HEK293T (cell line): ENCODE results near the gene CFAP210.

Experiments used
- BHLHE40 ChIP-seq: fragments of 450-650 bp; IDR thresholded peaks from 2 replicates; pipeline ENCODE4 v1.6.1; 2016; ENCODE audit warnings: mild to moderate bottlenecking, moderate library complexity, borderline replicate concordance
- CTBP1 ChIP-seq: fragments of 450-650 bp; IDR thresholded peaks from 2 replicates; pipeline ENCODE4 v1.6.1; 2016; ENCODE audit warnings: borderline replicate concordance
- ELF4 ChIP-seq: fragments of 450-650 bp; IDR thresholded peaks from 2 replicates; pipeline ENCODE4 v1.6.1; 2017; ENCODE audit warnings: antibody characterized with exemption
- FOXA1 ChIP-seq: fragments of 450-650 bp; IDR thresholded peaks from 2 replicates; pipeline ENCODE4 v1.6.1; 2016; ENCODE audit warnings: mild to moderate bottlenecking
- FOXM1 ChIP-seq: fragments of 450-650 bp; IDR thresholded peaks from 2 replicates; pipeline ENCODE4 v1.6.1; 2017; ENCODE audit warnings: mild to moderate bottlenecking, borderline replicate concordance
- HDGF ChIP-seq: fragments of 450-650 bp; IDR thresholded peaks from 2 replicates; pipeline ENCODE4 v1.6.1; 2017; ENCODE audit warnings: antibody characterized with exemption, borderline replicate concordance
- L3MBTL2 ChIP-seq: fragments of 450-650 bp; conservative IDR thresholded peaks from 2 replicates; pipeline ENCODE4 v1.6.1; 2016; ENCODE audit warnings: mild to moderate bottlenecking
- SP1 ChIP-seq: fragments of 450-650 bp; IDR thresholded peaks from 2 replicates; pipeline ENCODE4 v1.6.1; 2017
- SUZ12 ChIP-seq: fragments of 450-650 bp; IDR thresholded peaks from 2 replicates; pipeline ENCODE4 v1.6.1; 2016; ENCODE audit warnings: mild to moderate bottlenecking
- TARDBP ChIP-seq: fragments of 450-650 bp; IDR thresholded peaks from 2 replicates; pipeline ENCODE4 v1.6.1; 2016
- ZNF384 ChIP-seq: fragments of 450-650 bp; IDR thresholded peaks from 2 replicates; pipeline ENCODE4 v1.6.1; 2016

DNA sequence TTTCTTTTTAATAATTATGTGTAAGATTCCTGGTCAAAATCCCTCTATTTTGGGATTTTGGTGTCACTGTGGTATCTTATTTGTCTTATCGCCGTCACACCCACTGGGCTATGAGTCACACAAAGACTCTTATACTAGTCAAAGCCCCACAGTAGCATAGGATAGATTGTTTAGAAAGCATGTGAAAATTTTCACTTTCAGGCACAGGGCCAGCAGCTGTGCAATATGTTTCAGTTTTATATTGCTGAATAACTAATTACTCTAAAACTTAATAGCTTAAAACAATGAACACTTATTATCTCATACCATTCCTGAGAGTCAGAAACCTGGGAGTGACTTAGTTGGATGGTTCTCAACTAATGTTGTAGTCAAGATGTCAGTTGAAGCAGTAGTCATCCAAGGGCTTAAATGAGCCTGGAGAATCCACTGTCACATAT lies 24.0 kb downstream of the CFAP210 start:
- no peak for TF ChIP-seq HDGF
- no peak for TF ChIP-seq SP1
- no peak for TF ChIP-seq TARDBP
- TF ChIP-seq BHLHE40, result no peak
- TF ChIP-seq FOXM1, result no peak
- no peak for TF ChIP-seq ZNF384
- TF ChIP-seq CTBP1, result no peak
- no peak for TF ChIP-seq FOXA1
- TF ChIP-seq ELF4, result no peak
- TF ChIP-seq L3MBTL2, result no peak
- no peak for TF ChIP-seq SUZ12
